ENCODE results near the gene JMJD7.

JMJD7 gene

GRCh38 chr15:41809121-41809520 lies 18.8 kb upstream of the JMJD7 start:
- H3K4me1 ChIP-seq (ENCODE audit: insufficient read depth, low read length): no peaks in the 10 kb centered on the region
- 0 out of 2 replicates have a peak, but pooled peaks cover 2% of the 10 kb centered on the region for H4K20me1 ChIP-seq (ENCODE audit: insufficient read depth, low read length)
- no peak overlapping the region for H3K4me2 ChIP-seq (ENCODE audit: insufficient read depth, low read length)
- no peaks in the 10 kb centered on the region for H3K9me3 ChIP-seq (ENCODE audit: insufficient read depth, low read length, severe bottlenecking)
- DNase-seq: no peak
- H3K9ac ChIP-seq (ENCODE audit: low read depth, low read length): no peak overlapping the region
- peaks cover 15% of the 10 kb centered on the region; the same call in 1 of the 2 replicates for H3K36me3 ChIP-seq (ENCODE audit: insufficient read depth, low read length)
- H3K4me3 ChIP-seq (ENCODE audit: low read depth in 1 of 2, low read length in 2 of 2): no peak overlapping the region
- no peak overlapping the region for H2AFZ ChIP-seq (ENCODE audit: low read depth, low read length)
- no peaks in the 10 kb centered on the region for H3K79me2 ChIP-seq (ENCODE audit: insufficient read depth, low read length)
- TF ChIP-seq CTCF (IDR thresholded peaks at IDR 0.05; ENCODE audit: borderline replicate concordance, extremely low read depth, low read length, poor library complexity, severe bottlenecking) (no peak), EZH2 (IDR thresholded peaks at IDR 0.05; ENCODE audit: borderline replicate concordance, low read depth, low read length, severe bottlenecking) (no peak)
- no peak for ATAC-seq (ENCODE audit: insufficient read depth, low read depth)
- no peaks in the 10 kb centered on the region for H3K27me3 ChIP-seq (ENCODE audit: insufficient read depth, low read length, poor library complexity)
- H3K27ac ChIP-seq (ENCODE audit: low read length): no peak overlapping the region

- DNase-seq: no peak
- no peaks in the 10 kb centered on the region for H3K27me3 ChIP-seq (ENCODE audit: insufficient read depth, low read length, poor library complexity)
- no peak overlapping the region for H2AFZ ChIP-seq (ENCODE audit: low read depth, low read length)
- no peaks in the 10 kb centered on the region for H3K4me1 ChIP-seq (ENCODE audit: insufficient read depth, low read length)
- no peak overlapping the region for H3K9ac ChIP-seq (ENCODE audit: low read depth, low read length)
- no peak overlapping the region for H3K27ac ChIP-seq (ENCODE audit: low read length)
- no peak overlapping the region for H3K4me3 ChIP-seq (ENCODE audit: low read depth in 1 of 2, low read length in 2 of 2)
- no peaks in the 10 kb centered on the region for H4K20me1 ChIP-seq (ENCODE audit: insufficient read depth, low read length)
- no peaks in the 10 kb centered on the region for H3K79me2 ChIP-seq (ENCODE audit: insufficient read depth, low read length)
- no peak for ATAC-seq (ENCODE audit: insufficient read depth, low read depth)
- no peaks in the 10 kb centered on the region for H3K9me3 ChIP-seq (ENCODE audit: insufficient read depth, low read length, severe bottlenecking)
- H3K4me2 ChIP-seq (ENCODE audit: insufficient read depth, low read length): no peak overlapping the region
- TF ChIP-seq CTCF (IDR thresholded peaks at IDR 0.05; ENCODE audit: borderline replicate concordance, extremely low read depth, low read length, poor library complexity, severe bottlenecking) (no peak), EZH2 (IDR thresholded peaks at IDR 0.05; ENCODE audit: borderline replicate concordance, low read depth, low read length, severe bottlenecking) (no peak)
- H3K36me3 ChIP-seq (ENCODE audit: insufficient read depth, low read length): peaks cover 19% of the 10 kb centered on the region; the same call in 1 of the 2 replicates
Measured at GRCh38 chr15:41809526-41810220, 18.2 kb upstream of the JMJD7 start.

GRCh38 chr15:41810651-41811431 lies 17.1 kb upstream of the JMJD7 start:
- H3K4me3 ChIP-seq (ENCODE audit: low read depth in 1 of 2, low read length in 2 of 2): no peak overlapping the region
- no peak for ATAC-seq (ENCODE audit: insufficient read depth, low read depth)
- H3K4me1 ChIP-seq (ENCODE audit: insufficient read depth, low read length): no peaks in the 10 kb centered on the region
- H2AFZ ChIP-seq (ENCODE audit: low read depth, low read length): no peak overlapping the region
- H3K79me2 ChIP-seq (ENCODE audit: insufficient read depth, low read length): no peaks in the 10 kb centered on the region
- TF ChIP-seq CTCF (IDR thresholded peaks at IDR 0.05; ENCODE audit: borderline replicate concordance, extremely low read depth, low read length, poor library complexity, severe bottlenecking) (no peak), EZH2 (IDR thresholded peaks at IDR 0.05; ENCODE audit: borderline replicate concordance, low read depth, low read length, severe bottlenecking) (no peak)
- DNase-seq: no peak
- no peak overlapping the region for H3K9ac ChIP-seq (ENCODE audit: low read depth, low read length)
- peaks cover 30% of the 10 kb centered on the region for H3K36me3 ChIP-seq (ENCODE audit: insufficient read depth, low read length)
- no peak overlapping the region for H3K27ac ChIP-seq (ENCODE audit: low read length)
- no peaks in the 10 kb centered on the region for H3K27me3 ChIP-seq (ENCODE audit: insufficient read depth, low read length, poor library complexity)
- no peak overlapping the region for H3K4me2 ChIP-seq (ENCODE audit: insufficient read depth, low read length)
- no peaks in the 10 kb centered on the region for H4K20me1 ChIP-seq (ENCODE audit: insufficient read depth, low read length)
- H3K9me3 ChIP-seq (ENCODE audit: insufficient read depth, low read length, severe bottlenecking): no peaks in the 10 kb centered on the region

Data from DND-41 (cell line).